ENCODE data around the gene SLC37A3.
"Not testable (repeated sequence)": the region's sequence is repeated elsewhere in the genome, so short reads cannot be mapped to it uniquely, and the experiment has no call there.

SLC37A3 gene

GRCh38 chr7:140348161-140348849, 50.0 kb downstream of the SLC37A3 start:
- H3K27ac ChIP-seq: no peak overlapping the region
- DNase-seq (ENCODE audit: low spot score): no peak
- no peak overlapping the region for H3K4me3 ChIP-seq
- no peak for TF ChIP-seq CTCF (IDR thresholded peaks at IDR 0.05)

- no peak overlapping the region for H3K27ac ChIP-seq
- no peak for DNase-seq (ENCODE audit: low spot score)
- no peak for TF ChIP-seq CTCF (IDR thresholded peaks at IDR 0.05)
- H3K4me3 ChIP-seq: no peak overlapping the region
Observed at GRCh38 chr7:140347218-140347617, 51.1 kb downstream of the SLC37A3 start.

- H3K4me3 ChIP-seq: no peak overlapping the region
- H3K27ac ChIP-seq: no peak overlapping the region
- TF ChIP-seq CTCF (IDR thresholded peaks at IDR 0.05): no peak
- DNase-seq (ENCODE audit: low spot score): no peak
Observed at GRCh38 chr7:140345426-140345825, 52.9 kb downstream of the SLC37A3 start.

GRCh38 chr7:140342727-140343514, 55.4 kb downstream of the SLC37A3 start:
- no peak for TF ChIP-seq CTCF (IDR thresholded peaks at IDR 0.05)
- Histone ChIP-seq H3K27ac (no peak overlapping the region), H3K4me3 (no peak overlapping the region)
- no peak for DNase-seq (ENCODE audit: low spot score)

GRCh38 chr7:140338959-140339358, 59.4 kb downstream of the SLC37A3 start:
- not testable (repeated sequence) for DNase-seq (ENCODE audit: low spot score); H3K27ac ChIP-seq; H3K4me3 ChIP-seq

- Histone ChIP-seq H3K4me3 (no peak overlapping the region), H3K27ac (no peak overlapping the region)
- TF ChIP-seq CTCF (IDR thresholded peaks at IDR 0.05): no peak
- no peak for DNase-seq (ENCODE audit: low spot score)
Observed at GRCh38 chr7:140334341-140335057, 63.8 kb downstream of the SLC37A3 start.

GRCh38 chr7:140333686-140334085, 64.6 kb downstream of the SLC37A3 start:
- DNase-seq (ENCODE audit: low spot score): no peak

More at GRCh38 chr7:140333686-140334085, 64.6 kb downstream of the SLC37A3 start:
- no peak for TF ChIP-seq CTCF (IDR thresholded peaks at IDR 0.05)
- Histone ChIP-seq H3K4me3 (no peak overlapping the region), H3K27ac (no peak overlapping the region)
